LNCAP (cell line): ENCODE results near the gene FRMD4A.

Experiments used
- CTCF ChIP-seq: fragments of 450-650 bp; IDR thresholded peaks from 2 replicates; pipeline ENCODE4 v1.5.1; 2017; ENCODE audit warnings: mild to moderate bottlenecking

The FRMD4A gene

DNA sequence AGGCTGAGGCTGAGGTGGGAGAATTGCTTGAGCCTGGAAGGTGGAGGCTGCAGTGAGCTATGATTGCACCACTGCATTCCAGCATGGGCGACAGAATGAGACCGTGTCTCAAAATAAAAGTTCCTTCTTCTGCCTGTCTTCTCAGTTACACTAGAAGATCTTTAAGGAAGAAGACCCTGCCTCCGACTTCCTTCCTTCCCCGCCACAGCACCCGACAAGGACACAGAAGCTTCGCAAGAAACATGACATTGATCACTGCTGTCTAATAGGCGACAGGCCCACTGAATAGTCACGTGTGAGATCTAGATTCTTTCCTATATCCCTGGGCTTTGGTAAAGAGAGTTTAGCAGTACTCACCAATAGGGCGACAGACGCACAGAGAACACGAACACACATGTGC is 625.8 kb downstream of the FRMD4A start:
- no peak for TF ChIP-seq CTCF

DNA sequence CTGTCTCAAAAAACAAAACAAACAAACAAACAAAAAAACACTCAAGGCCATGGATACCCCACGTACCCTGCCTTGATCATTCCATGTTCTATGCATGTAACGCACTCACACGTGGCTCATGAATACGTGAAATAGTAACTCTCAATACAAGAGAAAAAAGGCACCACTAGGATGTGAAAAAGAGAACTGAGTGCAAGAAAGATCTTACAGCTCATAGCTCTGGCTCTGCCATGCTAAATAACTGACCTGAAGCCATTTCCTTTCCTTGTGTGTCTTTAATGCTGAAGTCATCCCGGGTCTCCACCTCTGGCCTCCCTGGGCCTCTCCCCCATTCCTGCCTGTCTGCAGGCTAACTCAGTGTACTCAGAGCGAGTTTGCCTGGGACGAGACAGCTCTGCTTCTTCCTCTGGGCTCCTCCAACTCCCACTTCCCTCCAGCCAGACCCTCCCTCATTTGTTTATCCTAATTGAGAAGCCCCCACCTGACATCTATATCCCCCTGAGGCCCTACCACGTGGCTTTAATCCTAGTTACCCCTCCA is 626.7 kb downstream of the FRMD4A start:
- no peak for TF ChIP-seq CTCF

DNA sequence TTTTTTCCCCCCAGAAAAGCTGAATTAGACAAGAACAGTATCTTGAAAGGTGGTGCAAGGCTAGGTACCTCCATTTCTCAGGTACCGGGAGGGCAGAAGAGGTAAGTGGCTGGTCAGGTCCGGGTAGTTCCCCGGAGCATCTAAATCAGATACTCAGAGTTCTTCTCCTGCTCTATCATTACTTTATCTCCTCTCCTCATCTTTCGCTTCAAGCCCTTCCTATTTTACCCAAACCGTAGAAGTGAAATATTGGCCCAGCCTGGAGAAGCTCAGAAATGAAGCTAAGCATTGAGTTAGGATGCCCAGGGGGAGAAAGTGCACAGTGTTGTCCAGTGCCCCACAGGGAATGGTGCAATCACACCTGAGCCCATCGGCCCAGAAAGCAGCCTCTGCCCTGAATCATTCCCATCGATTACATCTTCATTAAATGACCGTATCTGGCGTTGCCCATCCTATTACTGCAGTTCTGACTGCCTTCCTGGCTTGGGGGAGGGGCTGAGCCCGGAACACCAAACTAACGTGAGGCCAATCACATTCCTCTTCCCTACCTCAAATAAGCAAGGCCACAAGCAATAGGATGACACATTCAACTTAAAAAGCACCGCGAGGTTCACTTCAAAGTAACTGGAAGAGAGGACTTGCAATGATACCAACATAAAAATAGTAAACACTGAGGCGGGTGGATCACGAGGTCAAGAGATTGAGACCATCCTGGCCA is 627.5 kb downstream of the FRMD4A start:
- TF ChIP-seq CTCF, result no peak

- TF ChIP-seq CTCF, result no peak
Observed at GRCh38 chr10:13701157-13701919, 629.4 kb downstream of the FRMD4A start.

DNA sequence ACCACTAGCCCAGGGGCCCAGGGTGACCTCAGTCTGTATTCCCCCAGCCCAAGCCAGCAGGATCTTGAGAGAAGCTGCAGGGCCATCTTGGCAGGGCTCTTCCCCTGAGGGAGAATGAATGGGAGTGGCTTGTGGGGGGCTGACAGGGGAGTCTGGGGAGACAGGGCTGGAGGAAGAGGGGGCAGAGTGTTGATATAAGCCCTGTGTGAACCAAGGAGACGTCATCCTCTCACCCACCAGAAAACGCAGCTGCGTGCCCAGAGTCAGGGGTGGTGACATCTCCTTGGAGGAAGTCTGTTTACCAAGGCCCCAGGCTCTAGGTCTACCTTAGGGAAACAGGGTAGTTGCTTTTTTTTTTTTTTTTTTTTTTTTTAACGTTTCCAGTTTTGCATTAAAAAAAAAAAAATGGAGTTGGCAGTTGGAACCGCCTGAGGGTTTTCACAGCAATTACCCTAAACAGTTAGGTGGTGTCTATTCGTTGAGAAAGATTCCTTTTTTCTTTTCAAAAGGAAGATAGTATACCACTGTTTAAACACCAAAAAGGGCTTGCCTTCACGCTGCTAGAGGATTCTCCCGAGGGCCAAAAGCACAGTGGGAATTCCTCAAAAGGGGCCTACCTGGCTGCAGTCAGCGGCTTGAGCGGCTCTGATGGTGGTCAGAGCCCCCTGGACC is 630.1 kb downstream of the FRMD4A start:
- TF ChIP-seq CTCF, result no peak

DNA sequence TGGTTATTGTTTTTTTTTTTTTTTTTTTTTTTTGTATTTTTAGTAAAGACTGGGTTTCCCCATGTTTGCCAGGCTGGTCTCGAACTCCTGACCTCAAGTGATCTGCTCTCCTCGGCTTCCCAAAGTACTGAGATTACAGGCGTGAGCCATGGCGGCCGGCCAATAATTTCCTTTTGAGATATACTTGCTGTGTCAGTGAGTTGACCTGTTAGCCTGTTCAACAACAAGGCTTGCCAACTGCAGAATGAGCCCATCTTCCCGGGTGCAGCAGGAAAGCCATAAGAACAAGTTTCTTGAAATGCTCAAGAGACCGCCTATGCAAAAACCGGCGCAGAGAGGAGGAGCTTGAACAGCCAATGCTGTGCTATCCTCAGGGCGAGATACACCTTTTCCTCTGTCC is 631.5 kb downstream of the FRMD4A start:
- no peak for TF ChIP-seq CTCF

- no peak for TF ChIP-seq CTCF
Observed at GRCh38 chr10:13698217-13698616, 632.5 kb downstream of the FRMD4A start.
